WI38 (cell line): ENCODE data around the gene BTBD9.

ENCODE experiments used
- H3K4me3 ChIP-seq: 2 replicates; pipeline ENCODE4 v1.5.1; 2011; ENCODE audit warnings: low read depth, mild to moderate bottlenecking, control low read depth, low read length
- TF ChIP-seq, protein P1 (sequence below): IDR thresholded peaks from 2 replicates; pipeline ENCODE4 v1.5.1; 2012; ENCODE audit warnings: low read depth, mild to moderate bottlenecking, control low read depth, low read length

BTBD9 gene

DNA sequence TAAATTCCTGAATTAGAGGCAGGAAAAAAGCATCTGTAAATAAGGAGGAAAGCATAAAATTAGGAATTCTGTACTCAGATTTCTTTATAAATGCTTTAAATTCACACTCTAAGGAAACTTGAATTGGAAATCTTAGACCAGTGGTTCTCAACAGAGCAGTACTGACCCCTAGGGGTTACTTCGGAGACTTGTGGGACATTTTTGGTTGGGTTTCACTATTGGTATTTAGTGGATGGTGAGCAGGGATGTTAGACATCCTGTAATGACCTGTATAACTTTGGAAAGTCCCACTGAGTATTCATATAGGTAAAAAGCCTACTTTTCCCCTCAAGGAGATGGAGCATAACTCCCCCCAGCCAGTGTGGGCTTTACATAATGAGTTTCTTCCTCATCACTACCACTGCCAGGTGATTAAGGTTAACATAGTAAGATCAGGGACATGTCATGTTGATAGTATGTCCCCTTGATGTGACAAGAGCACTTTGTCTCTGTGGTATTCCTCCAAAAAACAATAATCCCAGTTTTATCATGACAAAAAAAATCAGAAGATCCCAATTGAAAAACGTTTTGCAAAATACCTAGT lies 32.2 kb upstream of the BTBD9 start:
- TF ChIP-seq, protein P1, sequence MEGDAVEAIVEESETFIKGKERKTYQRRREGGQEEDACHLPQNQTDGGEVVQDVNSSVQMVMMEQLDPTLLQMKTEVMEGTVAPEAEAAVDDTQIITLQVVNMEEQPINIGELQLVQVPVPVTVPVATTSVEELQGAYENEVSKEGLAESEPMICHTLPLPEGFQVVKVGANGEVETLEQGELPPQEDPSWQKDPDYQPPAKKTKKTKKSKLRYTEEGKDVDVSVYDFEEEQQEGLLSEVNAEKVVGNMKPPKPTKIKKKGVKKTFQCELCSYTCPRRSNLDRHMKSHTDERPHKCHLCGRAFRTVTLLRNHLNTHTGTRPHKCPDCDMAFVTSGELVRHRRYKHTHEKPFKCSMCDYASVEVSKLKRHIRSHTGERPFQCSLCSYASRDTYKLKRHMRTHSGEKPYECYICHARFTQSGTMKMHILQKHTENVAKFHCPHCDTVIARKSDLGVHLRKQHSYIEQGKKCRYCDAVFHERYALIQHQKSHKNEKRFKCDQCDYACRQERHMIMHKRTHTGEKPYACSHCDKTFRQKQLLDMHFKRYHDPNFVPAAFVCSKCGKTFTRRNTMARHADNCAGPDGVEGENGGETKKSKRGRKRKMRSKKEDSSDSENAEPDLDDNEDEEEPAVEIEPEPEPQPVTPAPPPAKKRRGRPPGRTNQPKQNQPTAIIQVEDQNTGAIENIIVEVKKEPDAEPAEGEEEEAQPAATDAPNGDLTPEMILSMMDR: peak; percentile 66
- H3K4me3 ChIP-seq: no peak overlapping the region

DNA sequence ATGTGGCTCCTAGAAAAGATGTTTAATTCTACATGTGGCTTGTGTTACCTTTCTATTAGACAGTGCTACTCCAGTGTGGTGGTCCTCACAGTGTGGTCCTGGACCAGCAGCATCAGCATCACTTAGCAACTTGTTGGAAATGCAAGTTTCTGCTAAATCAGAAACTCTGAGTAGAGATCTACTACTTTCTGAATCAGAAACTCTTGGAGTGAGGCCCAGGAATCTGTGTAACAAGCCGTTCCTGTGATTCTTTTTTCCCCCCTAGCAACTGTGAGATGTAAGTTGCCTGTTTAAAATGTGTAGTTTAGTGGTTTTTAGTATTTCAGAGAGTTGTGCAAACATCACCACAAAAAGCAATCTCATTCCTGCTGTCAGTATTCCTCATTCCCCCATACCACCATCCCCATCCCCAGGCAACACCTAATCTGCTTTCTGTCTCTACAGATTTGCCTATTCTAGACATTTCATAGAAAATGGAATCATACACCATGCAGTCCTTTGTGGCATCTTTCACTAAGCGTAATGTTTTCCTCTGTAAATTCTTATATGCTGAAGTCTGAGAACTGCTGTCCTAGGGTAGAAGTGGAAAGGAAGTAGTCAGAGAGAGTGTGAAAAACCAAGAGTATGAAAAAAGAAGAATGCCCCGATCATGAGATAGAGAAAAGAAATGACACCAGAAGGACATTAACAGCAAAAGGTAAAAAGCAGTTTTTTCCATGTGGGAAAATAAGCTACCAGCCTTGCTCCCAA lies 18.9 kb upstream of the BTBD9 start:
- TF ChIP-seq, protein P1: no peak
- no peak overlapping the region for H3K4me3 ChIP-seq

DNA sequence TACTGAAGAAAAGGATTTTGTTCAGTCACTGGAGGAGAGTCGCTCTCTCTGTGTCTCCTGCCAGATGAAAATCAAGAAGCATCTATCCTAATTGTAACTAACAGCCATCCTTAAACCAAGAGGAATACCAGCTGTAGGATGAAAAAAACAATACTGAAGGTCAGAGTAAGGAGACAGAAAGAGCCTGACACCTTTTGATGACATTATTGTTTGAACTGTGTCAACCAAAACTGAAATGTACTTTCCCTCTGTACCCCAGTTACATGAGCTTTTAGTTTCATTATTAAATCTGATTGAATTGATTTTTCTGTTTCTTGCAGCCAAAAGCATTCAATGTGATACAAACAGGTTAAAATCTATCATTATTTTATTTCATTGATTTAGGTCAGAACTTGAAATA lies 17.2 kb upstream of the BTBD9 start:
- H3K4me3 ChIP-seq: no peak overlapping the region
- TF ChIP-seq, protein P1: no peak

DNA sequence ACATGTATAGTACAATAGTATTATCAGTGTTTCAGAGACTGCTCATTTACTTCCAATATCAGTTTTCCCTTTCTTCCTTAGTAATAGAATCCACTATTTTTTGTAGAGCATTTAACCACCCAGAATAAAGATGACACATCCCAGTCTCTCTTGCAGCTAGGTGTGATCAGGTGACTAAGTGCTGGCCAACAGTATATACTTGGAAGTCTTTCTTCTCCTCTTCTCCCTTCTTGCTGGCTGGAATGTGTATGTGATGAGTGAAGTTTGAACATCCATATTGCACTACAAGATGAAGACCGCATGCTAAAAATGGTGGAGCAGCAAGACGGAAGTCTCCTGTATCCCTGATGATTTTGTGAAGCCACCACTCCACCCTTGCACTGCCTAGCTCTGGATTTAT lies 14.5 kb upstream of the BTBD9 start:
- TF ChIP-seq, protein P1: no peak
- no peak overlapping the region for H3K4me3 ChIP-seq

DNA sequence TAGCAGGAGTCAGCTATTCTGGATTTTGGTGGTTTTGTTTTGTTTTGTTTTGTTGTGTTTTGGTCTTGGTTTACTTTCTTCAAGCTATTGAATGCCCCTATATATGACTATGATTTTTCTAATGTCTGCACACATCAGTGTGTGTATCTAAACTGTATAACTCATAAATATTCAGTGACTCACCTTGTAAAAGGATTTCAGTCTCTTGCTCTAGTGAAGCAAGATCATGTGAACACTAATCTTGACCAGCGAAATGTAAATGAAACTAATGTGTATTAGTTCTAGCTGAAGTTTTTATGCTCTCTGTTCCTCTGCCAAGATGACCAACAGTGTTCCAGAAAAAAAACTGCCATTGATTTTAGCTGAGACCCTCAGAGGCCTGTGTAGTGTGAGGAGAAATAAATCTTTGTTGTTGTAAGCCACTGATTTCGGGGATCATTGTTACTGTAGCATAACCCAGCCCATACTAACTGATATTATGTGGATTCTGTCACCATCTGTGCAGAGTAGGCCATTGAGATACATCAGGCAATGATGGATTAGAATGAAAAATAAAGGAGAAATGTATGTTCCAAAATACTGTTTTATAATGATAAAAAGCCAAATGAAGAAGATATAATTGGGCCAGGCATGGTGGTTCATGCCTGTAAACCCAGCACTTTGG lies 11.5 kb upstream of the BTBD9 start:
- no peak overlapping the region for H3K4me3 ChIP-seq
- TF ChIP-seq, protein P1: no peak

DNA sequence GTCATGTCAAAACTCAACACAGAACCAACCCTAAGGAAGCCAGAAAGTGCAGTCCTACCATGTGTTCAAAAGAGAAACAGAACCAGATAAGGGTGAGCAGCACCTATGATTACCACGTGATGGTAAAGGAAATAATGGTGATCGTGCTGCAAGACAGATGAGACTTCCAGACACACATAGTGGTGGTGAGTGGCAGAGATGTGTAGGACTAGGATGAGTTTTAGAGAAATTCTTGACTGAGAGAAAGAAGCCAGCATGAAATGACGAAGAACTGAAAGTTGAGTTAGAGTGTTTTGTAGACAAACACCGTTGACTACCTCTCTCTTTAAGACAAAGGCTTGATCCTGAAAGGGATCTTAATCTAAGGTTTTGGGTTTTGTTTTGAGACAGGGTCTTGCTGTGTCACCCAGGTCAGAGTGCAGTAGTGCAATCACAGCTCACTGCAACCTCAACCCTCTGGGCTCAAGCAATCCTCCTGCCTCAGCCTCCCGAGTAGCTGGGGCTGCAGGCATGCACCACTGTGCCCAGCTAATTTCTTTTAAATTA lies 10.6 kb upstream of the BTBD9 start:
- TF ChIP-seq, protein P1: no peak
- no peak overlapping the region for H3K4me3 ChIP-seq

DNA sequence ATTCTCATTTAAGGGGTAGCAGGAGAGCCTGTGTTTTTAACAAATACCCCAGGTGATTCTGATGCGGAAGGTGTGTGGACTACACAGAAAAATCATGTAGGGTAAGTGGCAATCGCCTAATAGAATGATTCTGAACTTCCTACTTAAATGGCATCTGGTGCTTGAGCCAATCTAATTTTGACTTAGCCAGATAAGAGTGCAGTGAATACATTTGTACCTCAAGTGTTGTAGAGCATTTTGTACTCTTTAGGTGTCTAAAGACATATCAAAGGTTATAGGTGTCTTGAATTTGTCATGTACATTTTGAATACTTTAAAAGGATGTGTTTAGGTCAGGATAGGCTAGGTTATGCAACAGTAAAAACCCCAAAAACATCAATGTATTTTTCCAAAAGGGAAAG lies 10.0 kb upstream of the BTBD9 start:
- TF ChIP-seq, protein P1: no peak
- no peak overlapping the region for H3K4me3 ChIP-seq
